Endothelial cell of umbilical vein (primary cell): ENCODE results near the gene CYTH1. TPM values are rescaled to one million over a fixed set of nuclear protein-coding genes. Genes with fewer than 3 reads are reported as not detected.

Experiments
- BruUV-seq: library from RNA; stranded (reverse); fragments of 400-500 nt; replicated peaks from 2 replicates; lab custom pipeline; 2021; lab: Mats Ljungman, UMichigan
- CTCF ChIA-PET: fragments of 300-600, 350-600 bp; sonication (Branson Sonifier 250); formaldehyde crosslinking; loops from one replicate; lab custom pipeline; 2021; ENCODE audit warnings: antibody characterized with exemption, inconsistent platforms; lab: Charles Lee
- POLR2A ChIA-PET: fragments of 300-600, 350-600 bp; sonication (Branson Sonifier 250); formaldehyde crosslinking; loops from one replicate; lab custom pipeline; 2021; ENCODE audit warnings: antibody characterized with exemption, inconsistent platforms; lab: Charles Lee
- DNase-seq: peaks from one replicate; pipeline ENCODE4 v3.0.0-alpha.2; 2011; ENCODE audit warnings: low read depth, low spot score
- FAIRE-seq: peaks from 2 replicates; lab custom pipeline; 2011; peaks lifted over from hg19 to GRCh38; lab: Jason Lieb, UNC
- H2AFZ ChIP-seq: 2 replicates; pipeline ENCODE4 v1.6.0; 2012; ENCODE audit warnings: low read depth, low read length, control low read depth, inconsistent platforms
- H3K27ac ChIP-seq: 2 replicates; pipeline ENCODE4 v1.5.1; 2011; ENCODE audit warnings: low read depth, mild to moderate bottlenecking, control low read depth, low read length, moderate library complexity; ENCODE audit not compliant: insufficient read depth
- H3K27me3 ChIP-seq, 2 experiments: 2 replicates each; pipeline versions ENCODE4 v1.6.0 to v1.6.1; 2011; ENCODE audit warnings: low read length in 2 of 2, mixed read lengths in 1 of 2; ENCODE audit not compliant: control insufficient read depth in 2 of 2, insufficient read depth in 2 of 2
- H3K36me3 ChIP-seq, 2 experiments: 2 replicates in 1 of 2; 3 replicates in 1 of 2; pipeline ENCODE4 v1.5.1; 2011; ENCODE audit warnings: low read length in 2 of 2, mild to moderate bottlenecking in 1 of 2, moderate library complexity in 1 of 2; ENCODE audit not compliant: control insufficient read depth in 2 of 2, insufficient read depth in 2 of 2; ENCODE audit errors: extremely low read depth in 1 of 2
- H3K4me1 ChIP-seq: 3 replicates; pipeline ENCODE4 v1.5.1; 2011; ENCODE audit warnings: mild to moderate bottlenecking, low read length; ENCODE audit not compliant: control insufficient read depth, insufficient read depth; ENCODE audit errors: extremely low read depth
- H3K4me2 ChIP-seq: 2 replicates; pipeline ENCODE4 v1.6.1; 2011; ENCODE audit warnings: low read length, control low read depth, mixed read lengths; ENCODE audit not compliant: insufficient read depth
- H3K4me3 ChIP-seq, 3 experiments: fragments of 200-600 bp in 1 of 3; sonication (generic), shearing (Covaris generic) in 1 of 3; replicated peaks in 1 of 3; 2 replicates each; pipeline ENCODE4 v1.5.1; 2011 to 2016; ENCODE audit warnings: control low read depth in 3 of 3, low read length in 3 of 3, mild to moderate bottlenecking in 2 of 3, inconsistent platforms in 1 of 3, low read depth in 1 of 3, moderate library complexity in 1 of 3; ENCODE audit not compliant: insufficient read depth in 1 of 3
- H3K79me2 ChIP-seq: 2 replicates; pipeline ENCODE4 v1.6.0; 2012; ENCODE audit warnings: low read length, inconsistent platforms; ENCODE audit not compliant: control insufficient read depth, insufficient read depth
- H3K9ac ChIP-seq: replicated peaks from 2 replicates; pipeline ENCODE3; 2011; ENCODE audit warnings: low read length, control low read depth; ENCODE audit not compliant: insufficient read depth; ENCODE audit errors: extremely low read depth
- H3K9me1 ChIP-seq: replicated peaks from 3 replicates; pipeline ENCODE4 v1.6.0; 2011; ENCODE audit warnings: mild to moderate bottlenecking, low read length; ENCODE audit not compliant: control insufficient read depth, insufficient read depth; ENCODE audit errors: extremely low read depth
- H3K9me3 ChIP-seq: replicated peaks from 2 replicates; pipeline ENCODE4 v1.5.1; 2012; ENCODE audit warnings: low read length, inconsistent platforms; ENCODE audit not compliant: control insufficient read depth, insufficient read depth
- H4K20me1 ChIP-seq: replicated peaks from 2 replicates; pipeline ENCODE3; 2011; ENCODE audit warnings: mild to moderate bottlenecking, low read length; ENCODE audit not compliant: control insufficient read depth, insufficient read depth; ENCODE audit errors: extremely low read depth
- EZH2 ChIP-seq: IDR thresholded peaks from 2 replicates; pipeline ENCODE4 v1.6.1; 2012; ENCODE audit warnings: borderline replicate concordance, low read depth, mild to moderate bottlenecking, moderate library complexity, low read length, inconsistent platforms; ENCODE audit not compliant: severe bottlenecking
- FOS ChIP-seq: IDR thresholded peaks from 2 replicates; pipeline ENCODE4 v1.6.1; 2011; ENCODE audit warnings: mild to moderate bottlenecking, low read length, moderate library complexity, borderline replicate concordance; ENCODE audit not compliant: insufficient read depth
- GATA2 ChIP-seq: IDR thresholded peaks from 2 replicates; pipeline ENCODE4 v1.7.0; 2011; ENCODE audit warnings: low read depth, mild to moderate bottlenecking, moderate library complexity, mixed read lengths, low read length; ENCODE audit not compliant: insufficient read length, insufficient read depth
- JUN ChIP-seq: IDR thresholded peaks from 2 replicates; pipeline ENCODE4 v1.6.1; 2011; ENCODE audit warnings: borderline replicate concordance, low read depth; ENCODE audit not compliant: insufficient read length, insufficient read depth
- MYC ChIP-seq: IDR thresholded peaks from one replicate; pipeline ENCODE4 v1.6.1; 2011; ENCODE audit warnings: mild to moderate bottlenecking, low read depth, low read length
- POLR2A ChIP-seq: IDR thresholded peaks from 2 replicates; pipeline ENCODE4 v1.6.1; 2012; ENCODE audit warnings: low read depth, mild to moderate bottlenecking, control low read depth, low read length
- POLR2AphosphoS5 ChIP-seq: IDR thresholded peaks from 2 replicates; pipeline ENCODE4 v1.6.1; 2012; ENCODE audit warnings: low read depth, mild to moderate bottlenecking, control low read depth, low read length, moderate library complexity; ENCODE audit not compliant: insufficient read depth
- dilution Hi-C: fragments of 300-500 bp; cut with MboI; formaldehyde crosslinking; loops from one replicate; pipeline ENCODE4 v1.15.0; 2019; ENCODE audit warnings: low sequenced_read_pairs; ENCODE audit not compliant: extremely low pct_ligation_motif_present
- intact Hi-C: fragments of 100-400 bp; cut with micrococcal nuclease; formaldehyde crosslinking; loops from one replicate; pipeline ENCODE4 v1.10.0; 2022
- polyA plus RNA-seq, 4 experiments: library from polyadenylated mRNA; depleted of rRNA in 3 of 4; stranded (reverse) in 3 of 4; unstranded in 1 of 4; fragments of >200 nt; gene quantifications; 2 replicates each; pipeline versions ENCODE4 v1.2.1 to v1.2.3, GENCODE V29; 2011 to 2012; ENCODE audit warnings: missing spikeins in 1 of 4
- total RNA-seq: library from RNA; stranded (reverse); gene quantifications from 2 replicates; pipeline ENCODE4 v1.2.3, GENCODE V29; 2021
- TF ChIP-seq, protein P1 (sequence below): IDR thresholded peaks from 2 replicates; pipeline ENCODE4 v1.6.1; 2011; ENCODE audit not compliant: insufficient read depth, insufficient read length
- TF ChIP-seq, protein P2 (sequence below), 2 donors: IDR thresholded peaks; 1 replicate in 1 of 2; 2 replicates in 1 of 2; pipeline ENCODE4 v1.5.1; 2011; ENCODE audit warnings: low read length in 2 of 2, mild to moderate bottlenecking in 2 of 2, moderate library complexity in 2 of 2, control low read depth in 1 of 2, inconsistent platforms in 1 of 2, low read depth in 1 of 2; ENCODE audit not compliant: insufficient read depth in 1 of 2; ENCODE audit errors: extremely low read depth in 1 of 2

The CYTH1 gene
- total and polyA plus RNA-seq, 2 donors (not counting 3 experiments of a cell fraction or from before 2014, with no cell fraction given): 35.9 to 49.9 TPM

DNA sequence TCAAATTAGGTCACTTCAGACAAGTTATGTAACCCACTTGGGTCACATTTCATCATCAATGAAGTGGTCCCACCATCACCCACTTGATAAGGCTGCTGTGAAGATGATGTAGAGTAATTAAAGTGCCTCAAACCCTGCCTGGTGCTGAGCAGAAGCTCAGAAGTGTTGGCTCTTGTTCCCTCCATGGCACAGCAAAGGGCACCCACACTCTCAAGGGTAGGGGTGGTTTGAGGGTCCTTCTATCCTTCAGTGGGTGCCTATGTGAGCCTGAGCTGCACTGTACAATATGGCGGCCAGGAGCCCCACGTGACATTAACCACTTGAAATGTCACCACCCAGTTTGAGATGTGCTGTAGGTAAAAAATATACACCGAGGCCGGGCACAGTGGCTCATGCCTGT, 71.5 kb downstream of the CYTH1 start:
- intact Hi-C loops (no loop called here), dilution Hi-C loops (no loop called here)
- Histone ChIP-seq H3K27me3 (no peaks in the 10 kb centered on the region), H3K9ac (no peak overlapping the region), H3K9me1 (no peaks in the 10 kb centered on the region), H4K20me1 (no peaks in the 10 kb centered on the region), H3K79me2 (peaks cover 16% of the 10 kb centered on the region), H2AFZ (no peak overlapping the region), H3K4me3 (no peak overlapping the region), H3K4me2 (no peak overlapping the region), H3K27ac (no peak overlapping the region), H3K4me1 (peaks cover 25% of the 10 kb centered on the region), H3K9me3 (no peaks in the 10 kb centered on the region), H3K36me3 (peaks cover 0 to 3% of the 10 kb centered on the region in 2 experiments)
- ChIA-PET CTCF (interaction anchor here (1.0 to 4.4 kb wide), 6 partner anchors 12 to 350 kb away, joined by 3 to 94 read pairs (median 8); no protein-coding TSS in a partner anchor), POLR2A (no interaction called here)
- FAIRE-seq (no peak), DNase-seq (no peak)
- no TSS peak for BruUV-seq
- TF ChIP-seq EZH2 (no peak), GATA2 (no peak), JUN (no peak), POLR2AphosphoS5 (no peak), POLR2A (no peak), FOS (no peak), MYC (no peak)
- TF ChIP-seq, protein P1, sequence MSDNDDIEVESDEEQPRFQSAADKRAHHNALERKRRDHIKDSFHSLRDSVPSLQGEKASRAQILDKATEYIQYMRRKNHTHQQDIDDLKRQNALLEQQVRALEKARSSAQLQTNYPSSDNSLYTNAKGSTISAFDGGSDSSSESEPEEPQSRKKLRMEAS: no peak
- TF ChIP-seq, protein P2, sequence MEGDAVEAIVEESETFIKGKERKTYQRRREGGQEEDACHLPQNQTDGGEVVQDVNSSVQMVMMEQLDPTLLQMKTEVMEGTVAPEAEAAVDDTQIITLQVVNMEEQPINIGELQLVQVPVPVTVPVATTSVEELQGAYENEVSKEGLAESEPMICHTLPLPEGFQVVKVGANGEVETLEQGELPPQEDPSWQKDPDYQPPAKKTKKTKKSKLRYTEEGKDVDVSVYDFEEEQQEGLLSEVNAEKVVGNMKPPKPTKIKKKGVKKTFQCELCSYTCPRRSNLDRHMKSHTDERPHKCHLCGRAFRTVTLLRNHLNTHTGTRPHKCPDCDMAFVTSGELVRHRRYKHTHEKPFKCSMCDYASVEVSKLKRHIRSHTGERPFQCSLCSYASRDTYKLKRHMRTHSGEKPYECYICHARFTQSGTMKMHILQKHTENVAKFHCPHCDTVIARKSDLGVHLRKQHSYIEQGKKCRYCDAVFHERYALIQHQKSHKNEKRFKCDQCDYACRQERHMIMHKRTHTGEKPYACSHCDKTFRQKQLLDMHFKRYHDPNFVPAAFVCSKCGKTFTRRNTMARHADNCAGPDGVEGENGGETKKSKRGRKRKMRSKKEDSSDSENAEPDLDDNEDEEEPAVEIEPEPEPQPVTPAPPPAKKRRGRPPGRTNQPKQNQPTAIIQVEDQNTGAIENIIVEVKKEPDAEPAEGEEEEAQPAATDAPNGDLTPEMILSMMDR (IDR thresholded peaks at IDR 0.05; ENCODE audit: extremely low read depth in 1 of 2, insufficient read depth in 1 of 2, low read depth in 1 of 2, low read length in 2 of 2): no peak
